Neural cell (in vitro differentiated cells): Measurements from ENCODE around the gene RANBP1. TPM values are rescaled to one million over a fixed set of nuclear protein-coding genes. Genes with fewer than 3 reads are reported as not detected.

Experiments used
- H2AFZ ChIP-seq: fragments of 200-600, 300-800 bp; sonication (generic), shearing (Covaris generic); 2 replicates; pipeline ENCODE4 v1.6.0; 2014; ENCODE audit warnings: low read depth, mild to moderate bottlenecking, antibody characterized with exemption, low read length, moderate library complexity
- H3F3A ChIP-seq: fragments of 200-600 bp; shearing (Covaris generic); 2 replicates; pipeline ENCODE4 v1.6.1; 2016; ENCODE audit warnings: mild to moderate bottlenecking, moderate library complexity, mixed read lengths, antibody characterized with exemption, low read length; ENCODE audit not compliant: insufficient read depth, poor library complexity, severe bottlenecking
- H3K27ac ChIP-seq: fragments of 200-600, 300-800 bp; sonication (generic), shearing (Covaris generic); 2 replicates; pipeline ENCODE4 v1.5.1; 2014; ENCODE audit warnings: mild to moderate bottlenecking, low read length, moderate library complexity
- H3K27me3 ChIP-seq: fragments of 300-800, 200-600 bp; sonication (generic), shearing (Covaris generic); 2 replicates; pipeline ENCODE4 v1.6.0; 2014; ENCODE audit warnings: mild to moderate bottlenecking, low read depth, low read length, moderate library complexity; ENCODE audit not compliant: insufficient read depth
- H3K36me3 ChIP-seq: fragments of 300-800, 200-600 bp; sonication (generic), shearing (Covaris generic); 2 replicates; pipeline ENCODE4 v1.5.1; 2014; ENCODE audit warnings: mild to moderate bottlenecking, antibody characterized with exemption, low read length, moderate library complexity; ENCODE audit not compliant: insufficient read depth
- H3K4me2 ChIP-seq: fragments of 300-800, 200-600 bp; sonication (generic), shearing (Covaris generic); 2 replicates; pipeline ENCODE4 v1.6.0; 2014; ENCODE audit warnings: mild to moderate bottlenecking, low read length
- H3K4me3 ChIP-seq: fragments of 300-800, 200-600 bp; sonication (generic), shearing (Covaris generic); 2 replicates; pipeline ENCODE4 v1.5.1; 2014; ENCODE audit warnings: mild to moderate bottlenecking, low read length, moderate library complexity
- H3K79me2 ChIP-seq: fragments of 200-600 bp; shearing (Covaris generic); replicated peaks from 2 replicates; pipeline ENCODE4 v1.6.0; 2014; ENCODE audit warnings: mild to moderate bottlenecking, low read length, moderate library complexity; ENCODE audit not compliant: insufficient read depth
- H3K9ac ChIP-seq: fragments of 300-800, 200-600 bp; sonication (generic), shearing (Covaris generic); 2 replicates; pipeline ENCODE4 v1.6.1; 2016; ENCODE audit warnings: mild to moderate bottlenecking, low read length, mixed read lengths
- H3K9me2 ChIP-seq: fragments of 200-600 bp; shearing (Covaris generic); 2 replicates; pipeline ENCODE4 v1.6.1; 2016; ENCODE audit warnings: mild to moderate bottlenecking, low read length, mixed read lengths; ENCODE audit not compliant: insufficient read depth
- H3K9me3 ChIP-seq: fragments of 200-600, 300-800 bp; sonication (generic), shearing (Covaris generic); 2 replicates; pipeline ENCODE4 v1.6.1; 2016; ENCODE audit warnings: mild to moderate bottlenecking, mixed run types, low read length, moderate library complexity, mixed read lengths
- H4K20me1 ChIP-seq: fragments of 200-600 bp; shearing (Covaris generic); 2 replicates; pipeline ENCODE4 v1.6.1; 2016; ENCODE audit warnings: mild to moderate bottlenecking, mixed run types; ENCODE audit not compliant: insufficient read depth
- EP300 ChIP-seq: fragments of 450-650 bp; conservative IDR thresholded peaks from 2 replicates; pipeline ENCODE4 v1.6.1; 2014; ENCODE audit warnings: antibody characterized with exemption, mild to moderate bottlenecking, moderate library complexity; ENCODE audit not compliant: poor library complexity, severe bottlenecking
- EZH2 ChIP-seq: fragments of 200-600, 300-800 bp; shearing (Covaris generic), sonication (generic); IDR thresholded peaks from 2 replicates; pipeline ENCODE4 v1.6.1; 2014; ENCODE audit warnings: antibody characterized with exemption, low read length, borderline replicate concordance, mild to moderate bottlenecking; ENCODE audit not compliant: insufficient read depth, poor library complexity, severe bottlenecking
- MXI1 ChIP-seq: fragments of 450-650 bp; conservative IDR thresholded peaks from 2 replicates; pipeline ENCODE4 v1.6.1; 2014; ENCODE audit warnings: antibody characterized with exemption, mild to moderate bottlenecking; ENCODE audit not compliant: poor library complexity, severe bottlenecking
- POLR2AphosphoS5 ChIP-seq: IDR thresholded peaks from 2 replicates; pipeline ENCODE4 v1.6.1; 2012
- RAD21 ChIP-seq: fragments of 450-650 bp; conservative IDR thresholded peaks from 2 replicates; pipeline ENCODE4 v1.6.1; 2014; ENCODE audit warnings: antibody characterized with exemption, mild to moderate bottlenecking, moderate library complexity
- SMC3 ChIP-seq: fragments of 450-650 bp; conservative IDR thresholded peaks from 2 replicates; pipeline ENCODE4 v1.6.1; 2014; ENCODE audit warnings: antibody characterized with exemption, mild to moderate bottlenecking, moderate library complexity; ENCODE audit not compliant: poor library complexity
- TAF1 ChIP-seq: IDR thresholded peaks from 2 replicates; pipeline ENCODE4 v1.6.1; 2012; ENCODE audit warnings: low read depth
- polyA plus RNA-seq: library from polyadenylated mRNA; depleted of rRNA; stranded (reverse); fragments of >200 nt; gene quantifications from 2 replicates; pipeline ENCODE4 v1.2.3, GENCODE V29; 2014
- TF ChIP-seq, protein P1 (sequence below): fragments of 450-650 bp; IDR thresholded peaks from 2 replicates; pipeline ENCODE4 v1.5.1; 2014; ENCODE audit warnings: antibody characterized with exemption, mild to moderate bottlenecking, moderate library complexity; ENCODE audit not compliant: poor library complexity, severe bottlenecking
- TF ChIP-seq, protein P2 (sequence below): IDR thresholded peaks from 2 replicates; pipeline ENCODE4 v1.6.1; 2012; ENCODE audit warnings: borderline replicate concordance

RANBP1 gene
- polyA plus RNA-seq, 1 donor from 2014 or later = 360 TPM

DNA sequence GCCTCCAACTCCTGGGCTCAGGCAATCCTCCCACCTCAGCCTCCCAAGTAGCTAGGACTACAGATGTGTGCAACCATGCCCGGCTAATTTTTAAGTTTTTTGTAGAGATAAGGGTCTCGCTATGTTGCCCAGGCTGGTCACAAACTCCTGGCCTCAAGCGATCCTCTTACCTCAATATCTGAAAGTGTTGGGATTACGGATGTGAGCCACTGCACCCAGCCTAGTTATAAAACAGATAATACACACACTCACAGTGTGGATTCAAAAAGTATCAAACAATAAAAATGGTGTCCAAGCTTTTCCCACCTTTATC, 35.3 kb downstream of the RANBP1 start:
- Histone ChIP-seq H2AFZ (no peak overlapping the region), H4K20me1 (no peaks in the 10 kb centered on the region), H3K79me2 (no peaks in the 10 kb centered on the region), H3K9ac (no peak overlapping the region), H3K27ac (no peak overlapping the region), H3K9me3 (no peaks in the 10 kb centered on the region), H3K27me3 (no peaks in the 10 kb centered on the region), H3K4me2 (no peak overlapping the region), H3K9me2 (no peaks in the 10 kb centered on the region), H3K4me3 (no peak overlapping the region), H3F3A (no peaks in the 10 kb centered on the region), H3K36me3 (no peaks in the 10 kb centered on the region)
- TF ChIP-seq, protein P1, sequence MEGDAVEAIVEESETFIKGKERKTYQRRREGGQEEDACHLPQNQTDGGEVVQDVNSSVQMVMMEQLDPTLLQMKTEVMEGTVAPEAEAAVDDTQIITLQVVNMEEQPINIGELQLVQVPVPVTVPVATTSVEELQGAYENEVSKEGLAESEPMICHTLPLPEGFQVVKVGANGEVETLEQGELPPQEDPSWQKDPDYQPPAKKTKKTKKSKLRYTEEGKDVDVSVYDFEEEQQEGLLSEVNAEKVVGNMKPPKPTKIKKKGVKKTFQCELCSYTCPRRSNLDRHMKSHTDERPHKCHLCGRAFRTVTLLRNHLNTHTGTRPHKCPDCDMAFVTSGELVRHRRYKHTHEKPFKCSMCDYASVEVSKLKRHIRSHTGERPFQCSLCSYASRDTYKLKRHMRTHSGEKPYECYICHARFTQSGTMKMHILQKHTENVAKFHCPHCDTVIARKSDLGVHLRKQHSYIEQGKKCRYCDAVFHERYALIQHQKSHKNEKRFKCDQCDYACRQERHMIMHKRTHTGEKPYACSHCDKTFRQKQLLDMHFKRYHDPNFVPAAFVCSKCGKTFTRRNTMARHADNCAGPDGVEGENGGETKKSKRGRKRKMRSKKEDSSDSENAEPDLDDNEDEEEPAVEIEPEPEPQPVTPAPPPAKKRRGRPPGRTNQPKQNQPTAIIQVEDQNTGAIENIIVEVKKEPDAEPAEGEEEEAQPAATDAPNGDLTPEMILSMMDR = no peak
- TF ChIP-seq RAD21 (no peak), SMC3 (no peak), EP300 (no peak), EZH2 (no peak), POLR2AphosphoS5 (no peak), TAF1 (no peak), MXI1 (no peak)
- TF ChIP-seq, protein P2, sequence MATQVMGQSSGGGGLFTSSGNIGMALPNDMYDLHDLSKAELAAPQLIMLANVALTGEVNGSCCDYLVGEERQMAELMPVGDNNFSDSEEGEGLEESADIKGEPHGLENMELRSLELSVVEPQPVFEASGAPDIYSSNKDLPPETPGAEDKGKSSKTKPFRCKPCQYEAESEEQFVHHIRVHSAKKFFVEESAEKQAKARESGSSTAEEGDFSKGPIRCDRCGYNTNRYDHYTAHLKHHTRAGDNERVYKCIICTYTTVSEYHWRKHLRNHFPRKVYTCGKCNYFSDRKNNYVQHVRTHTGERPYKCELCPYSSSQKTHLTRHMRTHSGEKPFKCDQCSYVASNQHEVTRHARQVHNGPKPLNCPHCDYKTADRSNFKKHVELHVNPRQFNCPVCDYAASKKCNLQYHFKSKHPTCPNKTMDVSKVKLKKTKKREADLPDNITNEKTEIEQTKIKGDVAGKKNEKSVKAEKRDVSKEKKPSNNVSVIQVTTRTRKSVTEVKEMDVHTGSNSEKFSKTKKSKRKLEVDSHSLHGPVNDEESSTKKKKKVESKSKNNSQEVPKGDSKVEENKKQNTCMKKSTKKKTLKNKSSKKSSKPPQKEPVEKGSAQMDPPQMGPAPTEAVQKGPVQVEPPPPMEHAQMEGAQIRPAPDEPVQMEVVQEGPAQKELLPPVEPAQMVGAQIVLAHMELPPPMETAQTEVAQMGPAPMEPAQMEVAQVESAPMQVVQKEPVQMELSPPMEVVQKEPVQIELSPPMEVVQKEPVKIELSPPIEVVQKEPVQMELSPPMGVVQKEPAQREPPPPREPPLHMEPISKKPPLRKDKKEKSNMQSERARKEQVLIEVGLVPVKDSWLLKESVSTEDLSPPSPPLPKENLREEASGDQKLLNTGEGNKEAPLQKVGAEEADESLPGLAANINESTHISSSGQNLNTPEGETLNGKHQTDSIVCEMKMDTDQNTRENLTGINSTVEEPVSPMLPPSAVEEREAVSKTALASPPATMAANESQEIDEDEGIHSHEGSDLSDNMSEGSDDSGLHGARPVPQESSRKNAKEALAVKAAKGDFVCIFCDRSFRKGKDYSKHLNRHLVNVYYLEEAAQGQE = no peak

DNA sequence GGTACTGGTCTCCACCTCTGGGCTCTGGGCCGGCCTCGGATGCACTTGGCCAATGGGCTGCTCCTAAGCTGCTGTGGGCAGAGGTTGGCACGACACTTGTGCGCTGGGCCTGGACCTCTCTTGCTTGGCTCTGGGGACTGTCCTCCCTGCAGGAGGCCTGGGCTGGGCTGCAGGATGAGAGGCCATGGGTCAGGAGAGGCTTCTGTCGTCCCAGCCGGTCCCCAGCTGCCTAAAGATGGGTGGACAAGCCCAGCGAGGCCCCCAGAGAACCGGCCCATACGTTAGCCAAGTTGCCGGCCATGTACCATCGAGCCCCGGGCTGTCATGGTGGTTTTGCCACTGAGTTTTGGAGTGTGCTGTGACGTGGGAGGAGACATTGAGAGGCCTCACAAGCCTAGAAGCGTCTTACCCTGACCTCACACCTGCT, 36.6 kb downstream of the RANBP1 start:
- Histone ChIP-seq H3K9ac (no peak overlapping the region), H3K4me2 (no peak overlapping the region), H3K27me3 (no peaks in the 10 kb centered on the region), H4K20me1 (no peaks in the 10 kb centered on the region), H3K36me3 (no peaks in the 10 kb centered on the region), H3K9me2 (no peaks in the 10 kb centered on the region), H3K9me3 (no peaks in the 10 kb centered on the region), H3K4me3 (no peak overlapping the region), H3K27ac (no peak overlapping the region), H3K79me2 (no peaks in the 10 kb centered on the region), H2AFZ (no peak overlapping the region), H3F3A (no peaks in the 10 kb centered on the region)
- TF ChIP-seq, protein P1 = no peak
- TF ChIP-seq POLR2AphosphoS5 (no peak), TAF1 (no peak), RAD21 (no peak), SMC3 (no peak), EP300 (no peak), MXI1 (no peak), EZH2 (no peak)
- TF ChIP-seq, protein P2 = no peak
